Body of pancreas (tissue), 4 donors: ENCODE data around the gene OSMR. TPM values are rescaled to one million over a fixed set of nuclear protein-coding genes. Genes with fewer than 3 reads are reported as not detected.

Source experiments
- ATAC-seq: fragments of 150-250 bp; one replicate; pipeline ENCODE4 v1.9.1; 2016
- DNase-seq, 4 donors: peaks; one replicate each; pipeline ENCODE4 v3.0.0-alpha.2; 2019
- H3K27ac ChIP-seq, 4 donors: fragments of 200-600 bp; sonication (generic); 1 replicate in 3 of 4; 2 replicates in 1 of 4; pipeline versions ENCODE4 v1.5.1 to v1.6.1; 2016 to 2019; ENCODE audit warnings: mild to moderate bottlenecking in 1 of 4, mixed read lengths in 1 of 4, moderate library complexity in 1 of 4
- H3K27me3 ChIP-seq, 2 donors: fragments of 200-600 bp; sonication (generic); one replicate each; pipeline ENCODE4 v1.6.0; 2016; ENCODE audit warnings: mild to moderate bottlenecking in 1 of 2
- H3K36me3 ChIP-seq, 2 donors: fragments of 200-600 bp; sonication (generic); replicated peaks in 1 of 2; 2 replicates each; pipeline ENCODE4 v1.5.1; 2016; ENCODE audit warnings: low read depth in 2 of 2; ENCODE audit not compliant: insufficient read depth in 1 of 2
- H3K4me1 ChIP-seq: fragments of 200-600 bp; sonication (generic); one replicate; pipeline ENCODE4 v1.6.0; 2016
- H3K4me3 ChIP-seq, 2 donors: fragments of 200-600 bp; sonication (generic); 1 replicate in 1 of 2; 2 replicates in 1 of 2; pipeline ENCODE4 v1.5.1; 2016 to 2019
- H3K9me3 ChIP-seq, 3 donors: fragments of 200-600 bp; sonication (generic); 1 replicate in 2 of 3; 2 replicates in 1 of 3; pipeline ENCODE4 v1.5.1; 2016
- CTCF ChIP-seq, 7 experiments: fragments of 450-650 bp in 4 of 7; fragments of 200-600 bp in 3 of 7; sonication (generic) in 3 of 7; IDR thresholded peaks; one replicate each; pipeline ENCODE4 v1.5.1; 2016 to 2019; ENCODE audit warnings: antibody characterized with exemption in 7 of 7
- POLR2A ChIP-seq, 3 donors: fragments of 450-650 bp; IDR thresholded peaks; one replicate each; pipeline ENCODE4 v1.6.1; 2016; ENCODE audit warnings: antibody characterized with exemption in 3 of 3, mild to moderate bottlenecking in 2 of 3
- WGBS, 2 donors: methylation state at CpG; one replicate each; pipeline ENCODE4 v1.1.5; 2017; 5-methylcytosine and 5-hydroxymethylcytosine counted together
- intact Hi-C: fragments of 100-400 bp; cut with DNase I; formaldehyde crosslinking; loops from one replicate; pipeline ENCODE4 v1.15.1; 2023
- total RNA-seq, 2 donors: library from RNA; depleted of rRNA; stranded (reverse); fragments of >200 nt; gene quantifications; one replicate each; pipeline ENCODE4 v1.1.0, GENCODE V29; 2016

OSMR gene
- total RNA-seq, 2 donors from 2014 or later = 11.7 to 22.4 TPM

DNA sequence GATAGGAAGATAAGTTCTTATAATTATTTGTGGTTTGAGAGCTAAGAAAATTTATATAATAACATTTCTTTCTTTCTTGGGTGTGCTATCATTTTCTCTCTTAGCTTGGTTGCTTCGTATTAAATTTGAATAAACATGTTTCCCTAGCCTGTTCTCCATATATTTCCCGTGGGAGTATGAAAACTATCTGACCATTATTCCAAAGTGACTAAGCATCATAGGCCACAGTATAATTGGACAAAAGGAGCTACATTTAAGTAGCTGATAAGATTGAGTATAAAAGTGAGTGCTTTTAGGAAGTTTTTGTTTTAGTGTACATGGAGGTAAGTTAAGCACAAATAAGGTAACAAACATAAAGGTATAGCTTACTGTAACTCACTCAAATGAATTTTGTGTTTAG, 8.4 kb upstream of the OSMR start:
- TF ChIP-seq POLR2A (IDR thresholded peaks at IDR 0.05) (no peak), CTCF (IDR thresholded peaks at IDR 0.05) (no peak)
- Histone ChIP-seq H3K36me3 (no peaks in the 10 kb centered on the region), H3K9me3 (no peaks in the 10 kb centered on the region), H3K4me1 (no peaks in the 10 kb centered on the region), H3K27ac (no peak overlapping the region), H3K27me3 (no peaks in the 10 kb centered on the region), H3K4me3 (no peak overlapping the region)
- intact Hi-C loops = no loop called here
- DNase-seq (no peak), ATAC-seq (no peak)
- 83 to 86% methylated on average over 2 of the region's 2 CpGs for WGBS, 2 donors

DNA sequence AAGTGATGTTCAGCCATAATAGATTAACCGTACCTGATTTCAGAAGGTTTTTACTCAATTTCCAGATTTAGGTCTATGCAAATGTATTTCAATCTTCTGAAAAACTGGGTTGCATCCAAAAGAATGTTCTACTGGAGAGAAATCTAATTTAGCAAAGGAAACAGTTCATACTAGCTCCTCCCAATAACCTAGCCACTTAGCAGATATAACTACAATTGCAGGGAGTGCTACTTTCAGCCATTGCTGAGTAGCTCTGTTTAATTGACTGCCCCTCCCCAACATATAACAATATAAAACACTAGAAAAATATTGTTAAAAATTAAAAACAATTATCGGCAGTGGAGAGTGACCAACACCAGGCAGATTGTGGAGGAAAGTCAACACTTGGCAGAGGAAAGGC, 7.9 kb upstream of the OSMR start:
- DNase-seq (no peak), ATAC-seq (no peak)
- Histone ChIP-seq H3K27ac (no peak overlapping the region), H3K27me3 (no peaks in the 10 kb centered on the region), H3K4me1 (no peaks in the 10 kb centered on the region), H3K9me3 (no peaks in the 10 kb centered on the region), H3K4me3 (no peak overlapping the region), H3K36me3 (no peaks in the 10 kb centered on the region)
- no peak for TF ChIP-seq CTCF (IDR thresholded peaks at IDR 0.05)
- TF ChIP-seq POLR2A (IDR thresholded peaks at IDR 0.05) = no peak
- 56 to 88% methylated on average over 2 of the region's 2 CpGs for WGBS, 2 donors
- intact Hi-C loops = no loop called here

- 65 to 89% methylated on average over 1 of the region's 1 CpG for WGBS, 2 donors
- intact Hi-C loops = no loop called here
- Histone ChIP-seq H3K4me3 (no peak overlapping the region), H3K36me3 (no peaks in the 10 kb centered on the region), H3K27me3 (no peaks in the 10 kb centered on the region), H3K4me1 (peaks cover 28% of the 10 kb centered on the region), H3K9me3 (no peaks in the 10 kb centered on the region), H3K27ac (no peak overlapping the region)
- TF ChIP-seq CTCF (IDR thresholded peaks at IDR 0.05) (no peak), POLR2A (IDR thresholded peaks at IDR 0.05) (no peak)
- ATAC-seq (no peak), DNase-seq (no peak)
These were observed 2.1 kb upstream of the OSMR start for GRCh38 chr5:38843665-38844064.

DNA sequence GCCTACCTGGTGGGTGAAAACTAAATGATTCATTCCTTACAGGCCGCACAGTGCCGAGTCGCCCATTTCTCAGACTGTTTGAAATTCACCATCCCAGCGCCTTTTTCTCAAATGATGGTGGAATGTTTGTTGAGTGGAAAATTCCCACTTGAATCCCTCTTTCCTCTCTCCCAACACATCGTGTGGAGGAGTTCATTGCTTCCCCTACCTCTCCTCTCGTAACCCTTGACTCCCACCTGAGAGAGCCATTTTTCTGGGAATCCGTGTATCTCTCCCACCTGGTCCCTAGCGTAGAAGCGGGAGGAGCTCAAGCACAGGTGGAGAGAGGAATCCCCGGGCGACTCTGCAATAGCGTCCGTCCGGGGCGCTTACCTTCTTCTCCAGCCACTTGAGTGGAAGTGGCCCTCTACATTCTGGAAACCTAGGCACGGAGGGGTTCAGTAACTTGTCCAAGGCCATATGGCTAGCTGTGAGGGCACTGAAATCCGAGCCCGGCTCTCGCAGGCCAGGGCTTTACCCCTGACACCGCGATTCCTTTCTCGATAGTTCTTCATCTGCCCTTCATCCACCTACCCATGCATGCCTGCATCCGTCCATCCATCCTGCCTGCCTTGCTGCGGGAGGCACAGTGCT, 683 bp downstream of the OSMR start:
- Histone ChIP-seq H3K27me3 (no peaks in the 10 kb centered on the region), H3K9me3 (no peaks in the 10 kb centered on the region), H3K4me1 (peaks cover 32% of the 10 kb centered on the region), H3K36me3 (no peaks in the 10 kb centered on the region), H3K27ac (peak overlapping the region; percentile 68 to 91 (median 82)), H3K4me3 (peak overlapping the region; percentile 21 to 50)
- no peak for TF ChIP-seq CTCF (IDR thresholded peaks at IDR 0.05)
- peak in 1 of 4 donors; percentile 23 for DNase-seq
- ATAC-seq = peak; percentile 9
- 32 to 33% methylated on average over 21 to 24 of the region's 24 CpGs for WGBS, 2 donors
- intact Hi-C loops = no loop called here
